ENCODE data around the gene CCDC85B. TPM values are rescaled to one million over a fixed set of nuclear protein-coding genes. Genes with fewer than 3 reads are reported as not detected.

Gene CCDC85B
- total and polyA plus RNA-seq, 2 of the 8 experiments (the other 6 are each of a cell fraction or from before 2014, with no cell fraction given) = 19.8 to 30.8 TPM

DNA sequence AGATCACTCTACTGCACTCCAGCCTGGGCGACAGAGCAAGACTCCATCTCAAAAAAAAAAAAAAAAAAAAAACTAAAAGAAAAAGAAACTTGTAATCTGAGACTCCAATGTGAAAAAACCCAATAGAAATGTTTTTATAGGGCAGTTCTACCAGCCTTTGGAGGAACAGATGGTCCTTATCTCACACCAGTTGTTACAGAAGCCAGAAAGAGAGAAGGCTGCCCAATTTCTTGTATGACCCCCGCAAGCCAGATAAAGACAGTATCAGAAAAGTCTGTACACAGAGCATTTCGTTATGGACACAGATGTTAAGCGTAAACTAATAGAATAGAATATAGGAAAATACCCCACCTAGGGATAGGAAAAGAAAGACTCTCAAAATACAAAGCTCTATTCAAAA is 43.5 kb downstream of the CCDC85B start:
- CTCF ChIA-PET (ENCODE audit: partially characterized antibody) = interaction anchor here (1.2 kb wide), 1 partner anchor 134 kb away, joined by 3 read pairs; no protein-coding TSS in a partner anchor
- 95% methylated on average over 3 of the region's 4 CpGs; no CpG with 5 or more reads in 1 of the 2 experiments for WGBS, 2 experiments (ENCODE audit: extremely low coverage in 1 of 2, insufficient coverage in 1 of 2, insufficient read length in 1 of 2, insufficient replicate concordance in 2 of 2, low coverage in 1 of 2, low lambda C conversion rate in 2 of 2, missing lambda C conversion rate in 1 of 2)
- no peak for TF ChIP-seq RNF2 (IDR thresholded peaks at IDR 0.05; ENCODE audit: borderline replicate concordance, low read depth, low read length, missing control alignments, poor library complexity, severe bottlenecking)

More for the DNA sequence above, 43.5 kb downstream of the CCDC85B start:
- DNase-seq (ENCODE audit: low read depth in 1 of 2, low spot score in 2 of 2) (no peak), FAIRE-seq (no peak)
- no peak overlapping the region for H3K14ac ChIP-seq (ENCODE audit: insufficient read length)
- no peak overlapping the region for H2AFZ ChIP-seq (ENCODE audit: low read length)
- H3K27ac ChIP-seq (ENCODE audit: low read depth, low read length) = no peak overlapping the region
- no peaks in the 10 kb centered on the region for H3K79me2 ChIP-seq (ENCODE audit: control insufficient read depth in 1 of 2, insufficient read depth in 2 of 2, low read length in 2 of 2)
- H2AK5ac ChIP-seq (ENCODE audit: low read depth, low read length) = no peak overlapping the region
- no peak overlapping the region for H4K5ac ChIP-seq (ENCODE audit: insufficient read length, low read depth, low read length)
- H3K27me3 ChIP-seq (replicated peaks in 1 of 4; ENCODE audit: control insufficient read depth in 3 of 4, extremely low read depth in 1 of 4, insufficient read depth in 3 of 4, low read length in 3 of 4) = no peaks in the 10 kb centered on the region
- POLR2A ChIA-PET (ENCODE audit: partially characterized antibody) = no interaction called here
- H3K23ac ChIP-seq (ENCODE audit: insufficient read length) = no peak overlapping the region
- H3K36me3 ChIP-seq (ENCODE audit: control insufficient read depth in 2 of 4, insufficient read depth in 4 of 4, low read length in 3 of 4) = no peaks in the 10 kb centered on the region
- H3K4ac ChIP-seq (replicated peaks; ENCODE audit: insufficient read length, low read depth, low read length) = no peak overlapping the region
- no peak overlapping the region for H2BK120ac ChIP-seq (replicated peaks; ENCODE audit: low read depth, low read length)
- no peak overlapping the region for H4K8ac ChIP-seq (ENCODE audit: extremely low read depth, insufficient read depth, low read length)
- H4K91ac ChIP-seq (replicated peaks; ENCODE audit: insufficient read length, low read length) = no peak overlapping the region
- no peak overlapping the region for H2BK20ac ChIP-seq (ENCODE audit: low read length)
- H3K4me1 ChIP-seq (replicated peaks in 1 of 4; ENCODE audit: control insufficient read depth in 3 of 4, insufficient read depth in 4 of 4, low read length in 3 of 4) = peaks cover 0 to 4% (median 3%) of the 10 kb centered on the region in 4 experiments; a peak in 4 of 7 replicates
- H3K9ac ChIP-seq (replicated peaks in 1 of 4; ENCODE audit: extremely low read depth in 1 of 4, low read depth in 3 of 4, low read length in 3 of 4) = no peak overlapping the region
- H3K18ac ChIP-seq (ENCODE audit: extremely low read depth, low read length) = no peak overlapping the region
- no peak overlapping the region for H2BK15ac ChIP-seq (ENCODE audit: low read length)
- no peak overlapping the region for H3K4me3 ChIP-seq (ENCODE audit: extremely low read depth in 1 of 4, insufficient read depth in 2 of 4, low read depth in 3 of 4, low read length in 4 of 4)
- H3K23me2 ChIP-seq (ENCODE audit: low read depth, low read length) = no peaks in the 10 kb centered on the region
- H2BK5ac ChIP-seq (ENCODE audit: low read depth, low read length) = no peak overlapping the region
- H4K20me1 ChIP-seq (replicated peaks in 1 of 2; ENCODE audit: control insufficient read depth in 1 of 2, insufficient read depth in 2 of 2, low read length in 2 of 2) = no peaks in the 10 kb centered on the region
- no peak overlapping the region for H3K56ac ChIP-seq (replicated peaks; ENCODE audit: insufficient read length, low read depth, low read length)
- H3K79me1 ChIP-seq (ENCODE audit: low read depth, low read length) = no peaks in the 10 kb centered on the region
- no peak overlapping the region for H2BK12ac ChIP-seq (ENCODE audit: low read depth, low read length)
- no peak overlapping the region for H3K4me2 ChIP-seq (ENCODE audit: insufficient read depth in 1 of 2, low read depth in 2 of 2, low read length in 2 of 2)
- no peaks in the 10 kb centered on the region for H3K9me3 ChIP-seq (ENCODE audit: insufficient read depth in 2 of 2, low read depth in 1 of 2, low read length in 1 of 2)

Measured in H1 (cell line).